ENCODE data around the gene PRPSAP1. TPM values are rescaled to one million over a fixed set of nuclear protein-coding genes. Genes with fewer than 3 reads are reported as not detected.
"Not testable (repeated sequence)": the region's sequence is repeated elsewhere in the genome, so short reads cannot be mapped to it uniquely, and the experiment has no call there.

The PRPSAP1 gene
- polyA plus RNA-seq, 3 donors = 76.1 to 83.6 (median 80.2) TPM

DNA sequence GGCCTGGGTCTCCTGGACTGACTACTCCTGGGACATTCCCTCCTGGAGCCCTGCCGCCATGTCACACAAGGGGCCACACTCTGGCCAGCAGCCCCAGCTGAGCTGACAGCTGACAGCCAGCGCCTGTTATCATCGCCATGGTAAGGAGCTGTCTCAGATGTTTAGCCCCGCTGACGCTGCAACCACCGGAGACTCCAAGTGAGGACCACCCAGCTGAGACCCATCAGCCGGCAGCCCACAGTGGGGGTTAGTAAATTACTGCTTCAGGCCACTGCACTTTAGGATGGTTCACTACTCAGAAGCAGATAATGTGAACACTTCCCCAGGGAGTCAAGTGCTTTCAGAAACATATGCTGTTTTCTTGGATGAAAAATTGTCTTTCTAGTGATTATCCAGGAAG lies 16.1 kb upstream of the PRPSAP1 start:
- peak in 1 of 11 donors; percentile 53 for DNase-seq (ENCODE audit: extremely low read depth in 1 of 11, low read depth in 9 of 11, low spot score in 4 of 11)

DNA sequence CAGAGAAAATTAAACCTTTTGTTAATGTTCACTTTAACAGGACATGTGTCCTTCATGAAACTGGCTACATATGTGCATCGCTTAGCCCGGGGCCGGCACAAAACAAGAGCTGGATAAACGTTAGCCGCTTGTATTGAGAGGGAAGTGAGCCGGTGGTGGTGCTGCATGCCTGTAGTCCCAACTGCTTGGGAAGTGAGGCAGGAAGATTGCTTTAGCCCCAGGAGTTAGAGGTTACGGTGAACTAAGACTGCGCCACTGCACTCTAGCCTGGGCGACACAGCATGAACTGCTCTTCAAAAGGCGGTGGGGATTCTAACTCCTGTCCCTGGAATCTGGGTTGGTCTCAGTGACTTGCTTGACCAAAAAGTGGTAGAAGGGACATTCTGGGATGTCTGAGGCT lies 15.7 kb upstream of the PRPSAP1 start:
- DNase-seq (ENCODE audit: extremely low read depth in 1 of 11, low read depth in 9 of 11, low spot score in 4 of 11) = no peak

DNA sequence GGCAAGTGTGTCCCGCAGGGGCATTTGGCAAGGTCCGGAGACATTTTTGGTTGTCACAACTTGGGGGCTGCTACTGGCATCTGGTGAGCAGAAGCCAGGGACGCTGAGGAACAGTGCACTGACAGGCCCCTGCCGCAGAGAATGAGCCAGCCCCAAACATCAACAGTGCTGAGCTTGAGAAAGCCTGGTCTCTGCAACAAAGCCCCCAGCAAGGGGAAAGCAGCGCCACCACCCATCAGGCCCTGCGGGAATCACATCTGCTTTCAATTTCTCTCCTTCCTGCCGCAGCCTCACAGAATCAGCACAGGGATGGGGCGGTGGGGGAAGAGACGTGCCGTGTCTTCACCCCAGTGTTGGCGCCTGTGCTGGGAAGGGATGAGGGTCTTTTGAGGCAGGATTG lies 14.8 kb upstream of the PRPSAP1 start:
- DNase-seq (ENCODE audit: extremely low read depth in 1 of 11, low read depth in 9 of 11, low spot score in 4 of 11) = no peak

DNA sequence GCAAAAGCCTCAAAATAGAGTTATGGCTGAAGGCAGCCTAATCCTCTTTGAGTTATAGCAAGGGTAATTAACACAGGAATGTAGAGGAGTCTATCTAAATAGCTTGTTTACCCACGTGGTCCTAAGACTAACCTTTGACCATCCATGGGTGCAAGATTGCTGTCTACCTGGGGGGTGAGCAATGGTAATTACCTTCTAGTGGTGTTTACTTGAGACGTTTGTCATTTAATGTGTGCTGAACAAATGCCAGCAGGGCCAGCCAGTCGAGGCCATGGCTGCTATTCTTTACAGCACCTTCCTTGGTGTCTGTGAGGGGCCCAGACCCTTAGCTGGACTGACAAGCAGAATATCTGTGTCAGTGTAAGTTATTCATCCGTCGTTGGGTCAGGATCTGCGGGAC lies 13.9 kb upstream of the PRPSAP1 start:
- no peak for DNase-seq (ENCODE audit: extremely low read depth in 1 of 11, low read depth in 9 of 11, low spot score in 4 of 11)

DNA sequence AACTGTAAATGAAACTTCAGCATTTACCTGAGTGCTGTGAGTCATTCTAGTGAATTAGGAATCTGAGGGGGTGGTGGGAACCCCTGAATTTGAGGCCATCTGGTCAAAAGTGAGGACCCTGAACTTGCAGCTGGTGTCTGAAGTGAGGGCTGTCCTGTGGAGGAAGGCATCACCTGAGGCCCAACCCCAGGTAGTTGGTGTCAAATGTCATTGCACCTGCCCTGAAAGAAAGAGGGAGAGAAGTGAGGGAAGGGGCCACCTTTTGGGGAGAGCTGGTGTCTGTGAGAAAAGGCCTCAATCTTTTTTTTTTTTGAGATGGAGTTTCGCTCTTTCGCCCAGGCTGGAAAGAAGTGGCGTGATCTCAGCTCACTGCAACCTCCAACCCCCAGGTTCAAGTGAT lies 12.5 kb upstream of the PRPSAP1 start:
- no peak for DNase-seq (ENCODE audit: extremely low read depth in 1 of 11, low read depth in 9 of 11, low spot score in 4 of 11)

DNA sequence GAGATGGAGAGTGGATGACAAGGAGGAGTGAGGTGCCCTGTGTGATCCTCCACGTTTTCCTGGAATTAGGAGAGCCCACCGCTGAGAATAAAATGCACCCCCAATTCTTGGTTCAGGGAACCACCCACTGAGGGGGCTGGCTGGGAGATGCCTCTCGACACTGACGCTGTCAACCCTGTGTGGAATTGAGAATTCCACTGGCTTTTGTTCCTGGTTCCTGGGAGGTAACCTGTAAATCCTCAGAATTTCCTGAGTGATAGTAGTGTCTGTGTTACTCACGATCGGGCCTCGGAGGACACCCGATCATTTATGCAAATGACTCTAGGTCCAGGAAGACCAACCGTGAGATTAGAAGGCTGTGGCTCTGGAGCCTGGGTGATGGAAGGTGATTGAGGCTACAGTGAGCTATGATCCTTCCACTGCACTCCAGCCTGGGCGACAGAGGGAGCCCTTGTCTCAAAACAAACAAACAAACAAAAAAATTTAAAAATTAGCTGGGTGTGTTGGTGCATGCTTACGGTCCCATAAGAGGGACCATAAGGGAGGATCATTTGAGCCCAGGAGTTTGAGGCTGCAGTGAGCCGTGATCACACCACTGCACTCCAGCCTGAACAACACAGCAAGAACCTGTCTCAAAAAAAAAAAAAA lies 11.7 kb upstream of the PRPSAP1 start:
- no peak for DNase-seq (ENCODE audit: extremely low read depth in 1 of 11, low read depth in 9 of 11, low spot score in 4 of 11)

DNA sequence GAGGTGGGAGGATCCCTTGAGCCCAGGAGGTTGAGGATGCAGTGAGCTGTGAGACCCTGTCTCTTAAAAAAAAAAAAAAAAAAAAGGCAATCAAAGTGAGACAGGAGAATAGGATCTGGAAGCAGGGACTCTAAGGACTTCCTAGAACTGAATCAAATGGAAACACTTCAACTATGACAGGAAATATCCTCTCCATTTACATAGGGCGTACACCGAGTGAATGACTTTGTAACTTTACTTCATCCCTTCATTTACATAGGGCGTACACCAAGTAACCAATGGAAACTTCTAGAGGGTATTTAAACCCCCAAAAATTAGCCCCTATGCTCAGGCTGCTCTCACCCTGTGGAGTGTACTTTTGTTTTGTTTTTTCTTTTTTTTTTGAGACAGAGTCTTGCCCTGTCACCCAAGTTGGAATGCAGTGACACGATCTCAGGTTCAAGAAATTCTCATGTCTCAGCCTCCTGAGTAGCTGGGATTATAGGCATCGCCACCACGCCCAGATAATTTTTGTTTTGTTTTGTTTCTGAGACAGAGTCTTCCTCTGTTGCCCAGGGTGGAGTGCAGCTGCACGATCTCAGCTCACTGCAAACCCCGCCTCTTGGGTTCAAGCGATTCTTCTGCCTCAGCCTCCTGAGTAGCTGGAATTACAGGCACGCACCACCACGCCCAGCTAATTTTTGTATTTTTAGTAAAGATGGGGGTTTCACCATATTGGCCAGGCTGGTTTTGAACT lies 9.6 kb upstream of the PRPSAP1 start:
- DNase-seq (ENCODE audit: extremely low read depth in 1 of 11, low read depth in 9 of 11, low spot score in 4 of 11) = no peak

DNA sequence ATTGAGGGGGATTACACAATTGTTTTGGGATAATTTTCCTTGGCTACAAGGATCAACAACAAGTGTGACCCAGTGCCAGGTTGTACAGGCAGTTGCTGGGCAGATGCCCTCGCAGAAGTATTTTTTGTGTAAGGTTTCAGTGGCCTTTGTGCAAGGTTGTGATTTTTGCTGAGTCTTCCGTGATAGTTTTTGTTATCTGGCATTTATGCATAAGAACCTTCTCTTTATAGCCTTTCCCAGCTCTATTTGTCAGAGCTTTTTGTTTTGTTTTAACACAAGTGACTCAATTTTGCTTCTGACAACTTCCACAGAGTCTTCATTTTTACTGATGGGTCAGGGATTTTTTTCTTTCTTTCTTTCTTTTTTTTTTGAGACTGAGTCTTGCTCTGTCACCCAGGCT lies 6.7 kb upstream of the PRPSAP1 start:
- DNase-seq (ENCODE audit: extremely low read depth in 1 of 11, low read depth in 9 of 11, low spot score in 4 of 11) = no peak

DNA sequence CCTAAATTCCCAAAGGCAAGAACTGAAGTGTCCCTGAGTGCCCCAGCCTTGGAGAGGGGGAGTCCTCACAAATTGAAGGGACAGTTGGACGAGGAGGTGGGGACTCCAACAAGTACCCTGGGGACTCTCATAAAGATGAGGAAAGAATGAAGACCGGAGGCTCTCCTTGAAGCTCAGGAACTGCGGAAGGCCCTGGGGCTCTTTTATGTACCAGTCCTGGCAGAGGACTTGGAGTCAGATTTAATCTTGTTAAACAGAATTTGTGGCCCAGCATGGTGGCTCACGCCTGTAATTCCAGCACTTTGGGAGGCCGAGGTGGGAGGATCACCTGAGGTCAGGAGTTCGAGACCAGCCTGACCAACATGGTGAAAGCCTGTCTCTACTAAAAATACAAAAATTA lies 6.1 kb upstream of the PRPSAP1 start:
- not testable (repeated sequence) for DNase-seq (ENCODE audit: extremely low read depth in 1 of 11, low read depth in 9 of 11, low spot score in 4 of 11)

DNA sequence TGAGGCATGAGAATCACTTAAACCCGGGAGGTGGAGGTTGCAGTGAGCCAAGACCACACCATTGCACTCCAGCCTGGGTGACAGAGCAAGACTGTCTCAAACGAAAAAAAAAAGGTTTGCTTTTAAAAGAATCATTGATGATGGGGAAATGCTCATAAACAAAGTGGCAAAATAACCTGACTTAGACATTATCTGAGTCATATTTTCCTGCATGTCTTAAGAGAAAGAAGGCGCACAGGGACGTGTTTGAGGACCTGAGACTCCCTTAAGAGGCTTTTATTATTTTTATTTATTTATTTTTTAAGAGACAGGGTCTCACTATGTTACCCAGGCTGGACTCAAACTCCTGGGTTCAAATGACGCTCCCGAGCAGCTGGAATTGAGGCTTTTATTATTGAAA lies 5.7 kb upstream of the PRPSAP1 start:
- no peak for DNase-seq (ENCODE audit: extremely low read depth in 1 of 11, low read depth in 9 of 11, low spot score in 4 of 11)

DNA sequence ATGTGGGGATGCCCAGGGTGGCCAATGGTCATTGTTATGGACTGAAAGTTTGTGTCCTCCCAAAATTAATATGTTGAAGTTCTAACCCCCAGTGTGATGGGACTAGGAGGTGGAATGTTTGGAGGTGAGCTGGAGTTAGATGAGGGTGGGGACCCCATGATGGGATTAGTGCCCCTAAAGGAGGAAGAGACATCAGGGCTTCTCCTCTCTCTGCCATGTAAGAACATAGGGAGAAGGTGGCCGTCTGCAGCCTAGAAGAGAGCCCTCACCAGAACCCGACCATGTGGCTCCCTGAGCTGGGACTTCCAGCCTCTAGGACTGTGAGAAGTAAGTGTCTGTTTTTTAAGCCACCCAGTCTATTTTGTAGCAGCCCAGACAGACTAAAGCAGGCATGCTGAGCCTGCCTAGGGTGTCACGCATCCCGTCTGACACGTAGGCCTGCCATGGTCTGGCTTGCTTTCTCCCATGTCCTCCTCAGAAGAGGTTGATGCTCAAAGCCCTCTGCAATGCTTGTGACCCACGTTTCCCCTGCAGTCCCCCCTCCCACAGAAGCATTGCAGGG lies 4.0 kb upstream of the PRPSAP1 start:
- DNase-seq (ENCODE audit: extremely low read depth in 1 of 11, low read depth in 9 of 11, low spot score in 4 of 11) = no peak

DNA sequence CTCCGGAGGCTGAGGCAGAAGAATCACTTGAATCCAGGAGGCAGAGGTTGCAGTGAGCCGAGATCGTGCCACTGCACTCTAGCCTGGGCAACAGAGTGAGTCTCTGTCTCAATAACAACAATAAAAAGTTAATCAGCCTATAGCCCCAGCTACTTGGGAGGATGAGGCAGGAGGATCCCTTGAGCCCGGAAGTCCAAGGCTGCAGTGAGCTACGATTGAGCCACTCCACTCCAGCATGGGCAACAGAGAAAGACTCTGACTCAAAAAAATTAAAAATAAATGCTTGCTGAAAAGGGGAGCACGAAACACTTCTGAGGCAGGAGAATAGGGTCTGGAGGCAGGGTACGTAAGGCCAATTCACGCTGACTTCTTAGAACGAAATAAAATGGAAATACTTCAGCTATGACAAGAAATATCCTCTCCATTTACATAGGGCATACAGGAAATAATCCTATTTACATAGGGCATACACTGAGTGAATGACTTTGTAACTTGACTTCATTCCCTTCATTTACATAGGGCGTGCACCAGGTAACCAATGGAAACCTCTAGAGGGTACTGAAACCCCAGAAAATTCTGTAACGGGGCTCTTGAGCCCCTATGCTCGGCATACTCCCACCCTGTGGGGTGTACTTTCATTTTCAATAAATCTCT lies 3.2 kb upstream of the PRPSAP1 start:
- no peak for DNase-seq (ENCODE audit: extremely low read depth in 1 of 11, low read depth in 9 of 11, low spot score in 4 of 11)

DNA sequence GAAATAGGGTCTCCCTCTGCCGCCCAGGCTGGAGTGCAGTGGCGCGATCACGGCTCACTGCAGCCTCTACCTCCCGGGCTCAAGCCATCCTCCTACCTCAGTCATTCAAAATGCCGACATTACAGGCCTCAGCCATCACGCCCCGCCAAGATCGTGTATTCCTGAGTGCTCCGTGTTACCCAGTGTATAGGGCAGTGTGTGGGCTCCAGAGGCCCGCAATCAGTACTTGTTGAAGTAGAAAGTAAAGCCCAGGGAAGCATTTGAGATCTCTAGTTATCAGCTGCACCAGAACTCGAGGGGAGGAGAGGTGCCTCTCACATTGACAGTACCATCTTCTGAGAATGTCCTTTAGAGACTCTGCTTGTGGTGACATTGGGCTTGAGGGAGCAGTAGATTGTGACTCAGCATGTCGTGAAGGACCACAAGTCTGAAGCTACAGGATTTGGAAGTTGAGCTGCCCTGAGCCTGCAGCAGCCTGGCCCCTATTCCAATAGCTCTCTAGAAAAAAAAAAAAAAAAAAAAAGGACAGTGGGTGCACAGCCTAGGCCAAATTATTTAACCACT lies 1.1 kb upstream of the PRPSAP1 start:
- no peak for DNase-seq (ENCODE audit: extremely low read depth in 1 of 11, low read depth in 9 of 11, low spot score in 4 of 11)

DNA sequence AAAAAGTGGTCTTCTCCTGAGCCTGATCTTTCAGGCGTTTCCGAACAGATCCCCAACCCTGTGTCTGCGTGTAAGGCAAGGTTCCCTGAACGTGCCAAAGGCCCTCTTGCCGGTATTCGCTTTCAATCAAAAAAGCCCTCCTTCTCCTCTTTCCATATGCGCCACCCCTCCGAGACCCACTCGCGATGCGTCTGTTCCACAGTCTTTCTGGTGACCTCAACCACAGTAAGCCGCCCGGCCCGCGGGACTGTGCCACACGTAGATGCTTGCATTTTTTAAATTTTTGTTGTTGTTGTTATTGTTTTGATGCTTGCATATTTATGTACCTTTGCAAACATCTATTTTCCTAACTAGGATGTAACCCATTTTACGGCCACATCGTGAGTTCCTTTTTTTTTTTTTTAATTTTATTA lies 607 bp upstream of the PRPSAP1 start:
- DNase-seq (ENCODE audit: extremely low read depth in 1 of 11, low read depth in 9 of 11, low spot score in 4 of 11) = no peak

DNA sequence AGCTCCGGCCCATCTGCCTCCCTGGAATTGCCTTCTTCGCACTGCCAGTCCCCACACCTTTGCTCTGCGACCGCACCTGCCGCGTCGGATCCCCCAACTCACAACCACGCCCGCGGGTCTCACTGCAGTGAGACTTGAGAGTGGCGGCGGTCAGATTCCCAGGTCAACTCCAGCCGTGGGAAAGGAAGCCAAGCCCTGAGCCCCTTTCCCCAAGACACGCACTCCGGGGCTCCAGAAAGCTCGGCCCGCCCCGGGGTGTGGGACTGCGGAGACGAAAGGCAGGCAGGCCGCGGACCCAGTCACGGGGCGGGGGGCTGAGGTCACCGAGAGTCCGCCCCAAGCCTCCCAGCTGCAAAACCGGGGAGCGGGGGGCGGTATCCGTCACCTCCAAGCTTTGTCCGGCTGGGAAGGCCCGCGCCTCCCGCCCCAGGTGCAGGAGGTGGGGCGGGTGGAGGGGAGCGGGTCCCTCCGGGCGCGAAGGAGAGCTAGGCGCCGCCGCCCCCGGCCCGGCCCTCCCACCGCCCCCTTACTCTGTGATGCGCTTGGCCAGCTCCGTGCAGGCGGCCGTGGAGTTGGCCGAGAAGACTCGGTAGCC lies 615 bp downstream of the PRPSAP1 start:
- no peak for DNase-seq (ENCODE audit: extremely low read depth in 1 of 11, low read depth in 9 of 11, low spot score in 4 of 11)

DNA sequence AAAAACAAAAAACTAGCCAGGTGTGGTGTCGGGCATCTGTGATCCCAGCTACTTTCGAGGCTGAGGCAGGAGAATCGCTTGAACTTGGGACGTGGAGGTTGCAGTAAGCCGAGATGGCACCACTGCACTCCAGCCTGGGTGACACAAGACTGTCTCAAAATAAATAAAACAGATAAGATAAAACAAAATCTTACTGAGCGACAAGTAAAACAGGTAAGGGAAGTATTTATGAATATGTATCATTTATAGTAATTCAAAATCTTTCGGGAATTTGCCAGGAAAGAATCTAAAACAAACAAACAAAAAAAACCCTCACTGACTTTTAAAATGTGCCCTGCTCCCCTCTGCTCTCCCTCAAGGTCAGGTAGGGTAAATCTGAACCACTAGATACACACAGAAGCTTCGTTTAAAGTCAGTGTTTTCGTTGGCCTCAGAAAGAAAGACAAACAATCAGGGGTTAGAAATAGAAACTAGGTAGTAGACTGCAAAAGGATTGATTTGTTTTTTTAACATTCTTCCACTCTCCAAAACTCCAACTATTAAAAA lies 2.1 kb downstream of the PRPSAP1 start:
- DNase-seq (ENCODE audit: extremely low read depth in 1 of 11, low read depth in 9 of 11, low spot score in 4 of 11) = no peak

DNA sequence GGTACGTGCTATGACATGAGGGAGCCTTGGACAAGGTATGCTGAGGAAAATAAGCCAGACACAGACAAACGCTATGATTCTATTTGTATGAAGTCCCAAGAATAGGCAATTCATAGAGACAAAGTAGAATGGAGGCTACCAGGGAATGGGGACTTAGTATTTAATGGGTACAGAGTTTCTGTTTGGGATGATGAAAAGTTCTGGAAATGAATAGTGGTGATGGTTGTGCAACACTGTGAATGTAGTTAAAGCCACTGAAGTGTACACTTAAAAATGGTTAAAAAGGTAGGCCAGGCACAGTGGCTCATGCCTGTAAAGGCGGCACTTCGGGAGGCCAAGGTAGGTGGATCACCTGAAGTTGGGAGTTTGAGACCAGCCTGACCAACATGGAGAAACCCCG lies 3.3 kb downstream of the PRPSAP1 start:
- no peak for DNase-seq (ENCODE audit: extremely low read depth in 1 of 11, low read depth in 9 of 11, low spot score in 4 of 11)

DNA sequence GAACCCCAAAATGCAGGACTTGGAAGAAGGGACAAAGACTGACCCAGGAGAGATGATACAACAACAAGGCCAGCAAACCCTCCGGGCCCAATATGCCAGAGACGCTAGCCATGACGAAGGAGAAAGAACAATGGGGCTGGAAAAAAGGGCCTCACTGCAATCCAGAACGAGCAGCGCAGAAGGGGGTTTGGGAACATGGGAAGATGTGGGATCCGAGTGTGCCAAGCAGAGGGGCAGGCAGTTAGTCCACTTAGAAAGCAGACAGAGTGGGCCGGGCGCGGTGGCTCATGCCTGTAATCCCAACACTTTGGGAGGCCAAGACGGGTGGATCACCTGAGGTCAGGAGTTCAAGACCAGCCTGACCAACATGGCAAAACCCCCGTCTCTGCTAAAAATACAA lies 6.8 kb downstream of the PRPSAP1 start:
- DNase-seq (ENCODE audit: extremely low read depth in 1 of 11, low read depth in 9 of 11, low spot score in 4 of 11) = not testable (repeated sequence)

DNA sequence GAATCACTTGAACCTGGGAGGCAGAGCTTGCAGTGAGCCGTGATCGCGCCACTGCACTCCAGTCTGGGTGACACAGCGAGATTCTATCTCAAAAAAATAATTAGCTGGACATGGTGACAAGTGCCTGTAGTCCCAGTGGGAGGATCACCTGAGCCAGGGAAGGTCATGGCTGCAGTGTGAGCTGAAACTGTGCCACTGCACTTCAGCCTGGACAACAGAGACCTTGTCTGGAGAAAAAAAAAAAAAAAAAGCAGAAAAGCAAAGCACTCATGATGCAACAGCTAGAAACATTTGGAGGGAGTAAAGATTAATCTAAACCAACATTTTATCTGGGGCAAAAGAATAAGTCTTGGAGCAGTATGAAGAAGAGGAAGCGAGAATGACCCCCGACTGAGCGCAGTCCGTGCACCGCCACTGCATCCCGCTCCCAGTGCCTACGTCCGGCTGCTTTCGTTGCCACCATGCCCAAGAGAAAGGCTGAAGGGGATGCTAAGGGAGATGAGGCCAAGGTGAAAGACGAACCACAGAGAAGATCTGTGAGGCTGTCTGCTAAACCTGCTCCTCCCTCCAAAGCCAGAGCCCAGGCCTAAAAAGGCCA lies 8.2 kb downstream of the PRPSAP1 start:
- DNase-seq (ENCODE audit: extremely low read depth in 1 of 11, low read depth in 9 of 11, low spot score in 4 of 11) = no peak

Measured in renal cortex interstitium (tissue), 11 donors.